Activated gamma-delta T cell treated with Interleukin-2 at 50 U/mL for 16 hours (primary cell): ENCODE results near the gene MAGI2.

Experiments
- DNase-seq: peaks from one replicate; pipeline ENCODE4 v3.0.0-alpha.2; 2020

MAGI2 gene

GRCh38 chr7:78770422-78771410 is 682.8 kb downstream of the MAGI2 start:
- no peak for DNase-seq

GRCh38 chr7:78769481-78770101 is 683.9 kb downstream of the MAGI2 start:
- no peak for DNase-seq

- DNase-seq: no peak
Measured at GRCh38 chr7:78768859-78769258, 684.6 kb downstream of the MAGI2 start.

GRCh38 chr7:78765943-78766729 is 687.3 kb downstream of the MAGI2 start:
- no peak for DNase-seq

- DNase-seq: no peak
Measured at GRCh38 chr7:78764571-78764970, 688.9 kb downstream of the MAGI2 start.

GRCh38 chr7:78762625-78763024 is 690.8 kb downstream of the MAGI2 start:
- no peak for DNase-seq

- DNase-seq: no peak
Measured at GRCh38 chr7:78760620-78761355, 692.7 kb downstream of the MAGI2 start.

- no peak for DNase-seq
Measured at GRCh38 chr7:78752554-78752953, 700.9 kb downstream of the MAGI2 start.

- no peak for DNase-seq
Measured at GRCh38 chr7:78751253-78751652, 702.2 kb downstream of the MAGI2 start.

- DNase-seq: no peak
Measured at GRCh38 chr7:78749052-78749746, 704.3 kb downstream of the MAGI2 start.

GRCh38 chr7:78747592-78747991 is 705.9 kb downstream of the MAGI2 start:
- no peak for DNase-seq

GRCh38 chr7:78746301-78746700 is 707.2 kb downstream of the MAGI2 start:
- no peak for DNase-seq

GRCh38 chr7:78742694-78743093 is 710.8 kb downstream of the MAGI2 start:
- DNase-seq: no peak

GRCh38 chr7:78736548-78736947 is 716.9 kb downstream of the MAGI2 start:
- DNase-seq: no peak

GRCh38 chr7:78734626-78735025 is 718.8 kb downstream of the MAGI2 start:
- DNase-seq: no peak

GRCh38 chr7:78720066-78720465 is 733.4 kb downstream of the MAGI2 start:
- no peak for DNase-seq

- no peak for DNase-seq
Measured at GRCh38 chr7:78718212-78718611, 735.3 kb downstream of the MAGI2 start.

- DNase-seq: no peak
Measured at GRCh38 chr7:78716876-78717275, 736.6 kb downstream of the MAGI2 start.

GRCh38 chr7:78714356-78714755 is 739.1 kb downstream of the MAGI2 start:
- no peak for DNase-seq

- no peak for DNase-seq
Measured at GRCh38 chr7:78712111-78712510, 741.4 kb downstream of the MAGI2 start.

GRCh38 chr7:78709658-78710057 is 743.8 kb downstream of the MAGI2 start:
- DNase-seq: no peak

- DNase-seq: no peak
Measured at GRCh38 chr7:78704504-78704903, 749.0 kb downstream of the MAGI2 start.
